HG03095 (cell line): ENCODE data around the gene SMIM23.
"Not testable (repeated sequence)": the region's sequence is repeated elsewhere in the genome, so short reads cannot be mapped to it uniquely, and the experiment has no call there.

ENCODE experiments used
- ATAC-seq: cut with Tn5 transposase; IDR thresholded peaks from one replicate; pipeline ENCODE4 v1.9.1; 2021; ENCODE audit warnings: moderate library complexity; ENCODE audit not compliant: unreplicated experiment

SMIM23 gene

GRCh38 chr5:171771856-171772255, 13.8 kb upstream of the SMIM23 start:
- ATAC-seq = no peak

GRCh38 chr5:171773106-171773505, 12.5 kb upstream of the SMIM23 start:
- ATAC-seq = no peak

- no peak for ATAC-seq
Measured at GRCh38 chr5:171774418-171774817, 11.2 kb upstream of the SMIM23 start.

- ATAC-seq = no peak
Measured at GRCh38 chr5:171776213-171776612, 9.4 kb upstream of the SMIM23 start.

- no peak for ATAC-seq
Measured at GRCh38 chr5:171776770-171777759, 8.6 kb upstream of the SMIM23 start.

GRCh38 chr5:171781744-171782143, 3.9 kb upstream of the SMIM23 start:
- ATAC-seq = not testable (repeated sequence)

GRCh38 chr5:171782332-171782966, 3.2 kb upstream of the SMIM23 start:
- no peak for ATAC-seq

GRCh38 chr5:171783051-171783450, 2.6 kb upstream of the SMIM23 start:
- ATAC-seq = no peak

- no peak for ATAC-seq
Measured at GRCh38 chr5:171789353-171789752, 3.7 kb downstream of the SMIM23 start.

- no peak for ATAC-seq
Measured at GRCh38 chr5:171790408-171790807, 4.8 kb downstream of the SMIM23 start.

GRCh38 chr5:171794470-171794960, 8.9 kb downstream of the SMIM23 start:
- no peak for ATAC-seq

- ATAC-seq = no peak
Measured at GRCh38 chr5:171795381-171795780, 9.8 kb downstream of the SMIM23 start.

- ATAC-seq = no peak
Measured at GRCh38 chr5:171796436-171796835, 10.8 kb downstream of the SMIM23 start.

GRCh38 chr5:171797543-171797942, 11.9 kb downstream of the SMIM23 start:
- ATAC-seq = no peak

GRCh38 chr5:171798418-171798817, 12.8 kb downstream of the SMIM23 start:
- no peak for ATAC-seq

- no peak for ATAC-seq
Measured at GRCh38 chr5:171801839-171802238, 16.2 kb downstream of the SMIM23 start.

- ATAC-seq = no peak
Measured at GRCh38 chr5:171805746-171806145, 20.1 kb downstream of the SMIM23 start.

- ATAC-seq = no peak
Measured at GRCh38 chr5:171806976-171807747, 21.5 kb downstream of the SMIM23 start.

- no peak for ATAC-seq
Measured at GRCh38 chr5:171808453-171808852, 22.8 kb downstream of the SMIM23 start.

GRCh38 chr5:171808951-171809350, 23.3 kb downstream of the SMIM23 start:
- ATAC-seq = no peak

- no peak for ATAC-seq
Measured at GRCh38 chr5:171810227-171810626, 24.6 kb downstream of the SMIM23 start.
